ENCODE results near the gene ZDHHC14.

ZDHHC14 gene

GRCh38 chr6:157632821-157633220 lies 251.8 kb downstream of the ZDHHC14 start:
- no peak for DNase-seq

DNA sequence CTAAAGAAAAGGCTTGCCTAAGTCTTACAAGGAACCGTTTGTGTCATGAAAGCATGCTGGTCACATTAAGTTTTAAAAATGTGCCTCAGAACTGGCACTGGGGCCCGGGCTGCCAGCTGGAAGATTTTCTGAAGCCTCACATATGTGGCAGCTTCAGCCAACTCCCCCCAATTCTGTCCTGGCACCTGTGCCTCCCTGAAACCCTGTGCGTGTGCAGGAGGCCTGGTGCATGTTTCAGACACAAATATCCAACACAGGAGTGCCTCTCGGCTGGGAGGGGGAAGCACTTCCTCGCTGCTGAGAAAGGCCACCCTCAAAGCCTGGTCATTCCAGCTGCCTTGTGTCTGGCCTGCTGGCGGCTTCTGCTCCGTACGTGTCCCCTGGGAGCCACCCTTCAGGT lies 253.6 kb downstream of the ZDHHC14 start:
- DNase-seq = no peak

DNA sequence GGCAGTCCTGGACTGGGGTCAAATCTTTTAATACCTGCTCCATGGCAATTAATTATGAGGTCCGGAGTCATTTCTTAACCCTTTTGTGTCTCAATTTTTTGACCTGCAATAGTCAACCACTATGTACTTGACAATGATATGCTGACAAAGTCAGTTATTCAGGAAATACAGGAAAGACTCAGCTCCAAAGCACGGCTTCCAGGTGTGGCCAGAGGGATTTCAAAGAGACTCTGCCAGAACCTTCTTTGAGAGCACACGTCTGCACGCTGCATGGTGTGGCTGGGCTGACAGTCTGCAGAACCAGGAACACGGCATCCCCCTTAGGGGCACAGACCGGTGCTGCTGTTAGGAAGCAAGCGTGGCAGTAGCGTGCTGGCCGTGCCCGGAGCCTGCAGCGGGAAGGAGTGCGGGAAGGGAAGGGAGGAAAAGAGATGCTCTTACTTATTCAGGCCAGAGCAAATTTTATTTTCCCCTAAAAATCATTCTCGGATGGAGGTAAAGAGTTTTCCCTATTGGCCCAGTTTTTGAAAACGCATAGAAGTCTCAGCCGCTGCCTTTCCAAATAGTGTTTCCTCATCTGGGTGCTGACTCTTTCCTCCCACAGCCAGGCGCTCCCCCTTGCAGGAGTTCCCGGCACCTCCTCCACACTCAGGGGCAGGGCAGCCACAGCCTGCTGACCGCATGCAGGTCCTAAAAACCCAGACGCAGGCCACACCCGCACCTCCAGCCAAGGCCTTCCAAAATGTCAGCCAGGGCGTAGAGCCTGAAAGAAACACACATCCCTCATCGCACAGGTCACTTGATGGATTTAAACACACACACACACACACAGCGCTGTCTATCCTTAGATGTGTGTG lies 254.6 kb downstream of the ZDHHC14 start:
- no peak for DNase-seq

GRCh38 chr6:157637516-157637915 lies 256.5 kb downstream of the ZDHHC14 start:
- no peak for DNase-seq

- DNase-seq = no peak
Measured at GRCh38 chr6:157637941-157638662, 257.1 kb downstream of the ZDHHC14 start.

DNA sequence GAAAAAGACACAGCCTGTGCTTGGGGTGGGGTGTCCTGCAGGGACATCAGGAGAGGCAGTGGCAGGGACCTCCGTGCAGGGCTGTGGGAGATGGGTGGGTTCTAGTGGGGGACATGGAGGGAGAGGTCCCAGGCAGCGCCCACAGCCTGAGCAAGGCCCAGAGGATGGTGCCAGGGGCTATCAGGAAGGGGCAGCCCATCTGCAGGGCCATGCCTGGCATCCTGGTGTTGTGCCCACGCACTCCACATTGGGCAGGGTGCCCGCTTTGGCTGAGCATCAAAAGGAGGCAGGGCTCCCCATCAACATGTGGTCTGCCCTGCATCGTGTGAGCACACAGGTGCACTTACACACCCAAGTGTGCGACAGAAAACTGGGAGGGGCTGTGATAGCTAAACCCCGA lies 257.8 kb downstream of the ZDHHC14 start:
- no peak for DNase-seq

DNA sequence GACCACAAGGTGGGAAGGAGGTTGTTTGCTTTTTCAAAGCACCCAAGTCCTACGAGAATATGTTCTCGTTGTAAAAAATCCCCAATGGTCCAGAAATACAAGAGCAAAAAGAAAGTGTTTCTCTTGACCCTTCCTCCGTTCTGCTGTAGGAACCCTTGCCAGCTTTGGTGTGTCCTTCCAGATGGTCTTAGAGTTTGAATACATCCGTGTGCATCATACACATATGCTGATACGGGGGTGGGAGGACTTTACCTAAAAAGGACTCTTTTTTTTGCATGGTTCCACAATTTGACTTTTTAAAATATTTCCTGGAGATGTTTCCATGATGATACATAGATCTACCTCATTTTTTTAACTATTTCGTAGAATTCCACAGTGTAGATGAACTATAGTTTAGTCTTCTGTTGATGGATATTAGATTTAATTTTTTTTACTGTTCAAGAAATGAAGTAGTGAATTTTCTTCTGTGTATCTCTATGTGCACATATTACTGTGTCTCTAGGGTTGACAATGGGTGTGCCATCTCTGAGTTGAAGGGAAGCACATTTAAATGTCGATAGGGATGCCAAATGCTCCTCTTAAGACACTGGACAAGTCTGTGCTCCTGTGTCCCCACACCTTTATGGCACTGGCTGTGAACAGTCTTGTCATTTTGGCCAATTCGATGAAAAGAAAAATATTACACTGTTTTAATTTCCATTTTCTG lies 259.9 kb downstream of the ZDHHC14 start:
- no peak for DNase-seq

DNA sequence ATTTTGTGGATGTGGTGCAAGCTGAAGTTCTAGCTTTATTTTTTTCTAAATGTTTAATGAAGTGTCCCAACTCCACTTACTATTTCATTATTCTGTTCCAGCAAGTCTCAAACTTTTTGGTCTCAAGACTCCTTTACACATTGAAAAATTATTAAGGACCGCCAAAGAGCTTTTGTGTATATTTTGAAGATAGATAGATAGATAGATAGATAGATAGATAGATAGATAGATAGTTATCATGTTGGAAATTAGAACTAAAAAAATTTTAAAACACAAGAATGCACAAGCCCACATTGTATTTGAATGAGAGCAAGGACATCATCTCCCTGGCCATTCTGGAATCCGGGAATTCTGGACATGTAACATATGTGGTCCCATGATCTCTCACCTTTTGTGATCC lies 260.8 kb downstream of the ZDHHC14 start:
- DNase-seq = no peak

GRCh38 chr6:157642736-157643135 lies 261.7 kb downstream of the ZDHHC14 start:
- DNase-seq = no peak

DNA sequence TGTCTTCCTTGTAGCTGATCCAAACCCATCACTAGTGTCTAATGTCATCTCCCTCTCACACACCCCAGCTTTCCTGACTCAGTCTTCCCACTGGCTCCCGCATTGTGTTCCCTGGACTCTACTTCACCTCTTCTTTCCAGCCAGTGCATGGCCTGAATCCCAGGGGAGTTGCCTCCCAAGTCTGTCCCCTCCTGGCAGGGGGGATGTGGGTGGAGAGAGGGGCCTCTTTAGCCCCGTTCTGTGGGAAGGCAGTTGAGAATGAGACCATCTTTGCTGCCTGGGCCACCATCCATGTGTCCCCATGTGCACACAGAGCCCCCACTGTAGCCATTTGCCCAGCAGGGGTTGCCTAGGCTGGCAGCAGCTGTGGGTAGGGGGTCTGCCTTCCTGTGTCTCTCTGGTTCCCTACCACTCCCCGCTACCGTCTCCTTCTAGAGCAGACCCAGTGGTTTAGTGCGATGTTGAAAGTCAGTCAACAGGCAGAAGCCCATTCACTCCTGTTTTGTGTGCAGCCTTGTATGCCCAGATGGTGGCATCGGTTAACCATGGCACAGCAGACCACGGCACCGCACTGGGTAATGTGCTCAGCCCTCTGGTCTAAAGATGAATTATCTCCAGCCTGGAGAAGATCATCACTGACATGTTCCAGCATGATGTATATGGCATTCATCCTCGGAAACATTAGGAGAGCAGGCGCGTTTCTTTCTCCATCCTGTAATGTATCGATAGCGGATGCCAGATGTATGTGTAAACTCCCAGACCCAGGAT lies 263.2 kb downstream of the ZDHHC14 start:
- peak; percentile 22 for DNase-seq

- no peak for DNase-seq
Measured at GRCh38 chr6:157645201-157645795, 264.3 kb downstream of the ZDHHC14 start.

GRCh38 chr6:157646012-157646411 lies 265.0 kb downstream of the ZDHHC14 start:
- DNase-seq = peak; percentile 21

- DNase-seq = peak; percentile 22
Measured at GRCh38 chr6:157647261-157647915, 266.4 kb downstream of the ZDHHC14 start.

DNA sequence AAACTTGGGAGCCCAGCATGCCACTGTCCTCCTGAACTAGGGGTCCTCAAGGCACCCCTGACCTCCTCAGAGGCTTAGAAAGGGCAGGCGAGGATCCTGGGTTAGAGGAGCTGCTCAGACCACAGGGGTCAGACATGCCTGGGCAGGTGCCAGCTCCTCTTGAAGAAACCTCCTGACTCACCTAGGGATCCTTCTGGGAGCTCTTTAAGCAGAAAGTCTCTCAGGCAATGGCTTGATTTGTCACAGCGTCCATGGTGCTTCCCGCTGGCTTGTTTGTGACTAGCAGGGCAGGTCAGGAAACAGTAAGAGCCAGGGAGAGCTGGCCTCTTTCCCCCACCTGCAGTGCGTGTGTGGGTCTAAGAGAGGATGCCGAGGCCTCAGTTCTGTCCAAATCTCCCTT lies 267.6 kb downstream of the ZDHHC14 start:
- no peak for DNase-seq

GRCh38 chr6:157649311-157650260 lies 268.6 kb downstream of the ZDHHC14 start:
- DNase-seq = no peak

DNA sequence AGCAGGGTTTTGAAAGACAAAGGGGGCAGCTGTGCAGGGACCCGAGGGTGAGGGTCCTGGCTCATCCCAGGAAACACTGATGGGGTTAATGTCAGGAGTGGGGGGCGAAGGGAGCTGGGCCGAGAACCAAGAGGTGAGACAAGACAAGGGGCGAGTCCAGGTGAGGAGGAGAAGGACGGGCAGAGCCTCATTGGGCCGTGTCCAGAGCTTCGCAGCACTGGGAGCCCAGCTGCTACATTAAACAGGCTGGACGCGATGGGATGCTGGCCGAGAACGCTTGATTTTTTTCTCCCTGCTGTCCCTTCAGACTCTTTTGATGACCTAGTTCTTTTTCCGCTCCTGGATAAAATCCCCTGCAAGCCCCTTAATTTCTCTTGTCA lies 269.3 kb downstream of the ZDHHC14 start:
- no peak for DNase-seq

GRCh38 chr6:157650801-157651200 lies 269.8 kb downstream of the ZDHHC14 start:
- DNase-seq = no peak

DNA sequence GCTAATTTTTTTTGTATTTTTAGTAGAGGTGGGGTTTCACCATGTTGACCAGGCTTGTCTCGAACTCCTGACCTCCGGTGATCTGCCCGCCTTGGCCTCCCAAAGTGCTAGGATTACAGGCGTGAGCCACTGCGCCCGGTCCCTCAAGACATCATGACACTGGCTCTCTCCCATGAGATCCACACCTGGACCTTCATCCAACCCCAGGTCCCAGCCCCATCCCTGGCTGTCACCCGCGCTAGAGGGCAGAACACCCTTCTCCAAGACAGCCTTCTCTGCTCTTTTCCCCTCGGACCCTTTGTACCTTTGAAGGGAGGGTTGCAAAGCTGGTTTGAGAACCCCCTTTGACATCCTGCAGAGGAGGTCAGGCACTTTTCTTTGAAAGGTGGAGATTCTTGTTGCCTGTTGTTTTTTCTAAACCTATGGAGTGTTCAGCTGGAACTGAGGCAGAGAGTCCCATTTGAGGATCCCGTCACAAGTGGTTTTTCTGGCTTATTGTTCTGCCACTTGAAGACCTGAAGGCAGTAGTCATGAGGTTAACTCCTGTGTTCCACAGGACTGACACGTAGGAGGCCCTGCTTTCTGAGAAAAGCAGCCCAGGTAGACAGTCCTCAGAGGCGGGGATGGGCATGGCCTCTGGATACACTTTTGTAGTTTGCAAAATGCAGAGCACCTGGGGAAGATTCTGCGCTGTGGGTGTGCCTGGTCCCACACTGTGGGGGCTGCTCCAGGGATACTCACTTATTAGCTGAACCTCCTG lies 270.9 kb downstream of the ZDHHC14 start:
- no peak for DNase-seq

DNA sequence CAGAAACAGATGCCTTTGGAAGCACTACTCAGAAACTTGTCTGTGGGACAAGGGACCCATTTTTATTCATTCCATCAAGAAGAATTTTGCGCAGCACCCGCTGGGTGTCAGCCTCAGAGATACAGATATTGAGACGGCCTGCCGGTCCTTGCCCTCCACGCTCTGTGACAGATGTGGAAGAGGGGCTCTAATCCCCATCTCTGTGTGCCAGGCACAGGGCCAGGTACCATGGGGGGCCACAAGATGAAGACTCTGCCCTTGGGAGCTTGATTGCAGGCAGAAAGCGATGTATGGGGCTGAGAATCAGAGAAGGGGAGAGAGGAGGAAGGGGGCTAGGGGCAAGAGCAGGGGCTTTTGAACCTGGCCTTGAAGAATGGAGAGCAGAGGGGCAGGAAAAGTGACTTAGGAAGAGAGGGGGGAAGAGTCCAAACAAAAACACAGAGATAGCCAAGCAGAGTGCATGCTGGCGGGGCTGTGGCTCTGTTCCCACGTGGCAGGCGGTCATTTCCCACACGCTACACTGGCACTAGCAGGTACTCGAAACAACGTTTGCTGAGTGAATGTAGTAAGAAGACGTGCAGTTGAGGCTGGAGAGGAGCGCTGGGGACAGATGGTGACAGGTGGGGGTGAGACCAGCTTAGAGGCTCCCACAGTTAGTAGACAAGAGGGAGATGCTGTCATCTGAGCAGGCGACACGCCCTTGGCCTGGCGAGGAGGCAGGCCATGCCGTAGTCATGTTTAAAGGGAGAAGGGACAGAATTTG lies 271.8 kb downstream of the ZDHHC14 start:
- DNase-seq = no peak
